Stomach smooth muscle (tissue), 2 donors: Measurements from ENCODE around the gene RFNG.
A peak's percentile ranks its signal among the peaks of the same experiment; 100 is the strongest.

Experiments
- H3K27ac ChIP-seq: one replicate; pipeline ENCODE4 v1.7.0; 2013; ENCODE audit warnings: mild to moderate bottlenecking, low read length, inconsistent platforms
- H3K27me3 ChIP-seq, 2 donors: one replicate each; pipeline ENCODE4 v1.7.0; 2013; ENCODE audit warnings: low read length in 2 of 2; ENCODE audit not compliant: insufficient read depth in 2 of 2, control insufficient read depth in 1 of 2
- H3K36me3 ChIP-seq, 2 donors: one replicate each; pipeline ENCODE4 v1.7.0; 2013; ENCODE audit warnings: low read length in 2 of 2; ENCODE audit not compliant: control insufficient read depth in 2 of 2, insufficient read depth in 2 of 2
- H3K4me1 ChIP-seq: one replicate; pipeline ENCODE4 v1.7.0; 2013; ENCODE audit warnings: low read length; ENCODE audit not compliant: control insufficient read depth, insufficient read depth
- H3K4me3 ChIP-seq, 2 donors: one replicate each; pipeline ENCODE4 v1.7.0; 2013; ENCODE audit warnings: low read length in 2 of 2
- H3K9ac ChIP-seq, 2 donors: one replicate each; pipeline ENCODE4 v1.7.0; 2013; ENCODE audit warnings: low read length in 2 of 2, mild to moderate bottlenecking in 1 of 2
- H3K9me3 ChIP-seq, 2 donors: one replicate each; pipeline ENCODE4 v1.7.0; 2013; ENCODE audit warnings: low read length in 2 of 2; ENCODE audit not compliant: control insufficient read depth in 2 of 2
- donor health status: healthy.
- donor health status: Pancreatic carcinoma.

RFNG gene

DNA sequence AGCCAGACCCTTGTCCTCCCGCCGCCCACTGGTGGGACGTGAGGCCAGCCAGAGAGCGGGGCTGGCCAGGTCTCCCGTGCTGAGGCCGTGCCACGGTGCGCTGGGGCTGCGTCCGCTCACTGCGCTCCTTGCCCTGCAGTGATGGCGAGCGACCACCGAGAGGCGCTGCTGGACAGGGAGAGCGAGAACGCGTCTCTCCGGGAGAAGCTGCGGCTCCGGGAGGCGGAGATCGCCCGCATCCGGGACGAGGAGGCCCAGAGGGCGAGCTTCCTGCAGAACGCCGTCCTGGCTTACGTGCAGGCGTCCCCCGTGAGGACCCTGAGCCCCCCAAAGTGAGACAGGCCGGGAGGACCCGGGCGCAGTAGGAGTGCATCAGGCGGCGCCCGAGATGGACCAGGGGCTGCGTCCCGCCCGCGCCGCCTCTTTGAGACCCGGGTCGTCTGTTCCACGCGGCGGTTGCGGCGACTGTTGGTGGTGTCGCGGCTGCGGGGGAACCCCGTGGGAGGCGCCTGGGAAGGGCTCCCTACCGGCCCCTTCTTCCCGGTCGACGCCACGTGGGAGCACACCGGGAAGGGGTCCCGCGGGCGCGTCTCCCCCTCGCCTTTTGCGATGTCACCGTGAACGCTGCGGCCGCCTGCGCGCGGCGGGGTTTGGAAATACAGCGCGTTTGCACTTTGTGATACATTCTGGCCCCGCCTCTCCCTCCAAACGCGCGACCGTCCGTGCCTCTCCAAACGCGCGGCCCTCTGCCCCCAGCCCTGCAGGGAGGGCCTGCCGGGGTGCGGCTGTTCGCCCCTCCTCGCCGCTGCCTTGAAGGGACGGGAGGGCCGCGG is 20.9 kb downstream of the RFNG start:
- peaks cover 0 to 12% of the 10 kb centered on the region in 2 donors for H3K27me3 ChIP-seq
- peak overlapping the region in 1 of 2 donors; percentile 28 for H3K9ac ChIP-seq
- no peak overlapping the region for H3K27ac ChIP-seq
- no peaks in the 10 kb centered on the region for H3K9me3 ChIP-seq
- H3K4me1 ChIP-seq: peaks cover 25% of the 10 kb centered on the region
- no peaks in the 10 kb centered on the region for H3K36me3 ChIP-seq
- H3K4me3 ChIP-seq: peak overlapping the region; percentile 52 to 71

DNA sequence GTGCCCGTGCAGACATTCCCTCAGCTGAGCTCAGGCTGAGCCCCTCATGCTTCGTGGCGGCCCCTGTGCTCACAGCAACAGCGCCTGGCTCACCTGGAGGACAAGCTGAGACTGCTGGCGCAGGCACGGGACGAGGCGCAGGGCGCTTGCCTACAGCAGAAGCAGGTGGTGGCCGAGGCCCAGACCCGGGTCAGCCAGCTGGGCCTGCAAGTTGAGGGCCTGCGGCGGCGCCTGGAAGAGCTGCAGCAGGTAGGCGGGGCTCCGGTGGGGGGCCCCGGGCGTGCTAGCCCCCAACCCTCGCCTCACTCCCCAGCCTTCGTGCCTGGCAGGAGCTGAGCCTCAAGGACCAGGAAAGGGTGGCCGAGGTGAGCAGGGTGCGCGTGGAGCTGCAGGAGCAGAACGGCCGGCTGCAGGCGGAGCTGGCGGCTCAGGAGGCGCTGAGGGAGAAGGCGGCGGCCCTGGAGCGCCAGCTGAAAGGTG is 21.6 kb downstream of the RFNG start:
- Histone ChIP-seq H3K27ac (no peak overlapping the region), H3K4me3 (peak overlapping the region in 1 of 2 donors; percentile 71), H3K4me1 (peaks cover 25% of the 10 kb centered on the region), H3K9ac (no peak overlapping the region), H3K27me3 (peaks cover 0 to 12% of the 10 kb centered on the region in 2 donors), H3K9me3 (no peaks in the 10 kb centered on the region), H3K36me3 (no peaks in the 10 kb centered on the region)

DNA sequence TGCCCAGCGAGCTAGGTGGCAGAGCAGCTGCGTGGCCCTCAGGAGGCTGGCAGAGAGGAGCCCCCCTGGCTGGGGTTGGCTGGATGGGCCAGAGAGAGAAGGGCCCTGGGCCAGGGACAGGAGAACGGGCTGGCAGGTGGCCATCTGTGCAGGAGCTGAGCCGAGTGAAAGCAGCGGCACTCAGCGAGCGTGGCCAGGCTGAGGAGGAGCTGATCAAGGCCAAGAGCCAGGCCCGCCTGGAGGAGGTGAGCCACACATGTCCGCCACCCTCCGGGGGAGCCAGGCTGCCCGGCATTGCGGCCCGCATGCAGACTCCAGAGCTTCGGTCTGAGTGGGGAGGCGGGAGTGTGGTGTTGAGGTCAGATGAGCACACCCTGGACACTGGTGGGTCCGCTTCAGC is 22.2 kb downstream of the RFNG start:
- Histone ChIP-seq H3K9me3 (no peaks in the 10 kb centered on the region), H3K4me1 (peaks cover 29% of the 10 kb centered on the region), H3K27ac (no peak overlapping the region), H3K4me3 (no peak overlapping the region), H3K27me3 (peaks cover 0 to 12% of the 10 kb centered on the region in 2 donors), H3K9ac (no peak overlapping the region), H3K36me3 (no peaks in the 10 kb centered on the region)

DNA sequence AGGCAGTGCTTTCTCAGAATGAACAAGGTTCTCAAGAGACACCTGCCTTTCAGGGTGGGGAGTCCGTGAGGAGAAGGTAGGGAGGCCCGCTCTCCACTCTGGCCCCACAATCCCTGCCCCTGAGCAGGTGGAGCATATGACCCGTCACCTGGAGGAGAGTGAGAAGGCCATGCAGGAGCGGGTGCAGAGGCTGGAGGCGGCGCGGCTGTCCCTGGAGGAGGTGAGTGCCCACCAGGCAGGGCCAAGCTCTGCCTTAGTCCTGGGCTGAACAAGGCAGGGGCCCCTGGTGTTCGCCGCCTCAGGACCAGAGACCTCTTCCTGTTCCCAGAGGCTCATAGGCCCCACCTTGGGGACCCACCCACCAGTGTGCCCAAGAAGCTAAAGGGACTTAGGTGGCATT is 22.6 kb downstream of the RFNG start:
- H3K4me3 ChIP-seq: no peak overlapping the region
- H3K27me3 ChIP-seq: peaks cover 0 to 12% of the 10 kb centered on the region in 2 donors
- H3K9ac ChIP-seq: no peak overlapping the region
- H3K9me3 ChIP-seq: no peaks in the 10 kb centered on the region
- no peak overlapping the region for H3K27ac ChIP-seq
- peaks cover 33% of the 10 kb centered on the region for H3K4me1 ChIP-seq
- H3K36me3 ChIP-seq: no peaks in the 10 kb centered on the region

DNA sequence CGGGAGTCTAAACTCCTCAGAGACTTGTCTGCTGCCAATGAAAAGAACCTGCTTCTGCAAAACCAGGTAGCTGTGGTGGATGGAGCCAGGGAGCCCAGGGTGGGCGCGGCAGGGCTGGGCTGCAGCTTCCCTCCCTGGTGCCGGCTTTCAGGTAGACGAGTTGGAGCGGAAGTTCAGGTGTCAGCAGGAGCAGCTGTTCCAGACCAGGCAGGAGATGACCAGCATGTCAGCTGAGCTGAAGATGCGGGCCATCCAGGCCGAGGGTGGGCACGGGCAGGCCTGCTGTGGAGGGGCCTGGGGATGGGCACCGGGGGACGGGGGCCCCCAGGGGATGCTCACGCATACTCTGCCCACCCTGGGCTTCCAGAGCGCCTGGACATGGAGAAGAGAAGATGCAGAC is 23.4 kb downstream of the RFNG start:
- Histone ChIP-seq H3K27ac (no peak overlapping the region), H3K9ac (no peak overlapping the region), H3K4me1 (peaks cover 40% of the 10 kb centered on the region), H3K36me3 (no peaks in the 10 kb centered on the region), H3K27me3 (peaks cover 0 to 12% of the 10 kb centered on the region in 2 donors), H3K4me3 (no peak overlapping the region), H3K9me3 (no peaks in the 10 kb centered on the region)

DNA sequence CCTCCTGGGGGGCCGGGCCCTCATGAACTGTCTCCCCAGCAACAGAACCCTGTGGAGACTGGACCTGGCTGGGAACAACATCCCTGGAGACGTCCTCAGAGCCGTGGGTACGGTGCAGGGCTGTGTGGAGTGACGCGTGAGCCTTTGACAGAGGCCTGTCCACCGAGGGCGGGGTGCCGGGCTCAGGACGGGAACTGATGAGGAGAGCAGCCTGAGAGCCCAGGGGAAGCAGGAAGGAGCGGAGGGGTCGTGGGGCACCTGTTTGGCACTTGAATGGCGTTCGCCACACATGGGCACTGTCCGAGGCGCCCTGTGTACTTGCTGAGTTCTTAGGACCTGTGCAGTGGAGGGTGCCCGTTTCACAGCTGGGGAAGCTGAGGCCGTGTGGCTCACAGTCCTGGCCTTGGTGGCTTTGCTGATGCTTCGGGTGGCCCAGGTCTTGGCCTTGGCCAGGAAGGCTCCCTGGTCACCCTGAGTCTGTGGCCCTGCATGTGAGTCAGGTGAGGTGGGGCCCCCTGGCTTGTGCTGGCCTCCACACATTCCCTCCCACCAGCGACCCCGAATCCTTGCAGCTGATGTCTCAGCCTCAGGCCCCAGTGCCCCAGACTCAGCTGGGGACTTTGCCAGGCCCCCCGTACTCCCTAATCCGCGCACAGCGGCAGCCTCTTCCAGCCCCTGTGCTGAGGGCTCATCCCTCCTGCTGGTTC is 26.1 kb downstream of the RFNG start:
- H3K36me3 ChIP-seq: no peaks in the 10 kb centered on the region
- H3K4me3 ChIP-seq: no peak overlapping the region
- no peaks in the 10 kb centered on the region for H3K9me3 ChIP-seq
- H3K27ac ChIP-seq: no peak overlapping the region
- peaks cover 45% of the 10 kb centered on the region for H3K4me1 ChIP-seq
- H3K27me3 ChIP-seq: no peaks in the 10 kb centered on the region
- H3K9ac ChIP-seq: no peak overlapping the region

DNA sequence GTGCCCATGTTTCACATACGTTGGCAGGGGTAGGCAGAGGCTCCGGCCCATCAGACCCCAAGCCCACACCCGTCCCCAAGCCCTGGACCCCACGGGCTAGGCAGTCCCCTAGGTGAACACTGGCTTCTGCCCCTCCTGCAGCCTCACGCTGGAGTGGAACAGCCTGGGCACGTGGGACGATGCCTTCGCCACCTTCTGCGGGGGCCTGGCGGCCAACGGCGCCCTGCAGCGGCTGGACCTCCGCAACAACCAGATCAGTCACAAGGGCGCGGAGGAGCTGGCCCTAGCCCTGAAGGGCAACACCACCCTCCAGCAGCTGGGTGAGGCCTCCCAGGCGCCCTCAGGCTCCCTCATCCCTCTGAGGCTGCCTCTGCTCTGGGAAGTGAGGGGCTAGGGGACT is 26.8 kb downstream of the RFNG start:
- Histone ChIP-seq H3K9me3 (no peaks in the 10 kb centered on the region), H3K27me3 (no peaks in the 10 kb centered on the region), H3K4me3 (no peak overlapping the region), H3K4me1 (peaks cover 38% of the 10 kb centered on the region), H3K9ac (no peak overlapping the region), H3K27ac (no peak overlapping the region), H3K36me3 (no peaks in the 10 kb centered on the region)

DNA sequence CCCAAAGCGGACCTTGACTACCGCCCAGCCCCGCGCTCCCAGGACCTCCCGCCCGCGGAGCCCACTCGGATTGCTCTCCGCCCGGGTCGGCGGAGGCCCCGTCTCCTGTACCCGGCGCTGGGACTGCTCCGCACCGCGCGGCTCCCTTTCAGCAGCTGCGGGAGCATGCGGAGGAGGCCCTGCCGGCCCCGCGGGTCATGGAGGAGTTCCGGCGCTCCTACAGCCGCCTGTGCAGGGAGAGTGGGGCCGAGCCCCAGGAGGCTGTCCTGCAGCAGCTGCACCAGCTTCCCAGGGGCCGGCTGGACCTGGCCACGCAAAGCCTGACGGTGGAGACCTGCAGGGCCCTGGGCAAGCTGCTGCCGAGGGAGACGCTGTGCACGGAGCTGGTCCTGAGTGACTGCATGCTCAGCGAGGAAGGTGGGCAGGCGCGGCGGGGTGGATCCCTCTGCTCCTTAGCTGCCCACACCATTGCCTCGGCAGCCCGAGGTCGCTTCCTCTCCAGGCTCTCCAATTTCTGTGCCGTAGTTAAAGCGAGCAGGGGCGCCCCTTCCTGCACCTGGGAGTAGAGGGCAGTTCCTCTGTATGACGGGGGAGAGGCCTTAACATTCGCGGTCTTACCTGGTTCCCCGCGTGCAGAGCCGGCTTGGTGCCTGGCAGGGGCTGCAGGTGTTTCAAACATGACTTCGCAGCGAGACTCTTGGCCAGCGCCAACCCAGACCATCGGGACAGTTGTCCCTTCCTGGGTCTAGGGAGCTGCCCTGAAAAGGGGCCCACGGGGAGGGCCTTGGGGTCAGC is 28.0 kb downstream of the RFNG start:
- Histone ChIP-seq H3K27ac (no peak overlapping the region), H3K9ac (peak overlapping the region; percentile 53 to 55), H3K27me3 (no peaks in the 10 kb centered on the region), H3K36me3 (peaks cover 2 to 3% of the 10 kb centered on the region in 2 donors), H3K4me3 (peak overlapping the region; percentile 76 to 79), H3K4me1 (peaks cover 37% of the 10 kb centered on the region), H3K9me3 (no peaks in the 10 kb centered on the region)

DNA sequence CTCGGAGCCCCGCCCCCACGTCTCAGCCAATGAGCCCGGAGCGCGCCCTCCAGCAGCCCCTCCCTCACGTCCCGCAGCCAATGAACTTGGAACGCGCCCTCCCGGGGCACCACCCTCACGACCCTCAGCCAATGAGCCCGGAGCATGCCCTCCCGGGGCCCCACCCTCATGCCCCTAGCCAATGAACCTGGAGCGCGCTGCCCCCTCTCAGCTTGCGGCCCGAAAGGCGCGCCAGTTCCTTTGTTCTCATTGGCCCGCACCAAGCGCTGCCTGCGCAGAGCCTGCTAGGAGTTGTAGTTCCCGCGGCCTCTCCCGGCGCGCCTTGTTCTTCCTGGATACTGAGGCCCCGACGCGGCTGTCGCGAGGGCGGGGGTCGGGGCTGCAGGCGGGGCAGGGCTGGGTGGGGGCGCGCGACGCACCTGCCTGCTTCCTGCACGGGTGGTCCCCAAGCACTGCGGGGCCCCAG is 28.6 kb downstream of the RFNG start, which contains the start of gene LRRC45:
Gene LRRC45, plus strand, starts transcription at position 325 of the 466 bp plus-strand sequence. CDS start 339 bp downstream, outside the sequence.
- H3K27ac ChIP-seq: no peak within 1 kb of the TSS
- peak within 1 kb of the TSS; percentile 76 to 85 for H3K4me3 ChIP-seq
- H3K9ac ChIP-seq: peak within 1 kb of the TSS; percentile 80 to 83
- H3K4me1 ChIP-seq: peaks cover 37% of the 10 kb centered on the region
- no peaks in the 10 kb centered on the region for H3K27me3 ChIP-seq
- peaks cover 3 to 5% of the 10 kb centered on the region in 2 donors for H3K36me3 ChIP-seq
- no peaks in the 10 kb centered on the region for H3K9me3 ChIP-seq

DNA sequence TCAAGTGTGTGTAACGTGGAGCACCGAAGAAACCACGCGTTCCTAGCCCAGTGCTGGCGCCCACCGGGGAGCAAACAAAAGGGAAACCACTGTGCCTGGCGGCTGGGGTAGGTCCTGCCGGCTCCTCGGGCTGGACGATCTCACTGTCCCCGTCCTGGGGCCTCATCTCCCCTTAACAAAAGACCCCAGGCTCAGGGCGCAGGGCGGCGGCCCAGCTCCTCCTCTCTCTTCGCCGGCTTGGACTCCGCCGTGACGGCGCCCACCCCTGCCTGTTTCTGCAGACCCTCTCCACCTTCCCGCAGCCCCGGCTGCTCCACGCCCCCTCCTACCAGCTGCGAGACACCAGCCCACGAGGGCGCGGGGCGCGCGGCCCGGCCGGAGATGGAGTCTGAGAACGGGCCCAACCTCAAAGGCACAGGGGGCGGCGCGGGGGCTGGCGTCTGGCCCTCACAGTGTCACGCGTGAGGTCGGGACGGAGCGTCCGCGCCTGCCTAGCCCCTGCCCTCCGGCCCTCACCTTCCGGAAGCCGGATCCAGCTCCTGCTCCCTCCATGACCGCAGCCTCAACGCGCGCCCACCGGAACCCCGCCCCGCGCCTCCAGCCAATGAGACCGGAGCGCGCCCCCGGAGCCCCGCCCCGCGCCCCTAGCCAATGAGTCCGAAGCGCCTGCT is 29.2 kb downstream of the RFNG start, which contains the start of gene CENPX:
Gene CENPX, minus strand, starts transcription at position 569 of the 671 bp plus-strand sequence. Its CDS starts 17 bp downstream, at position 552.
- Histone ChIP-seq H3K36me3 (peaks cover 3 to 5% of the 10 kb centered on the region in 2 donors), H3K9ac (peak within 1 kb of the TSS; percentile 80 to 83), H3K27ac (no peak within 1 kb of the TSS), H3K27me3 (no peaks in the 10 kb centered on the region), H3K4me1 (peaks cover 37% of the 10 kb centered on the region), H3K4me3 (peak within 1 kb of the TSS; percentile 76 to 85), H3K9me3 (no peaks in the 10 kb centered on the region)
